Measurements from ENCODE around the gene C10orf90.

Gene C10orf90

DNA sequence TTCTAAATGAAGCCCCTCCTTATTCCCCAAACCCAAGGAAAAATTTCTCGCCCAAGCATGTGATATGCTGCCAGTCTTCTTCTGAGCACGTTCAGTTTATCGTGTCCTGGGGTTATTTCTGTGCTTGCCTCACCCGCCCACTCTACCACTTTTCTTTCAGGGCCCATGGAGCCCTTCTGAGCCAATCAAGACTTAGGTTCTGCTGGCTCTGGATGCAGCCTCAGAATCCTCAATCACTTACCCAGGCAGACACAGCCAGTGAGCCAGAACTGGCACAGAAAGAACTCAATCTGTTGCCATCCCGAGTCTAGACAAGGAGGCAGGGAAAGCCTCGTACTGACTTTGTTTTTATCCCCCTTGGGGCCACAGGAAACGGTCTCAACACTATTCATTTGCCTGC, 34.2 kb upstream of the C10orf90 start:
- H4K20me1 ChIP-seq (ENCODE audit: insufficient read depth, low read length, poor library complexity, severe bottlenecking): no peaks in the 10 kb centered on the region
- H3K27me3 ChIP-seq (ENCODE audit: insufficient read depth, low read length, poor library complexity, severe bottlenecking): no peaks in the 10 kb centered on the region
- no peaks in the 10 kb centered on the region for H3K36me3 ChIP-seq (ENCODE audit: insufficient read depth, low read length)
- H3K4me1 ChIP-seq (ENCODE audit: insufficient read depth, low read length, poor library complexity, severe bottlenecking): no peaks in the 10 kb centered on the region
- H3K4me2 ChIP-seq (ENCODE audit: low read depth, low read length, poor library complexity, severe bottlenecking): no peak overlapping the region
- no peak for TF ChIP-seq EZH2phosphoT487 (IDR thresholded peaks at IDR 0.05; ENCODE audit: borderline replicate concordance)
- TF ChIP-seq, protein P1, sequence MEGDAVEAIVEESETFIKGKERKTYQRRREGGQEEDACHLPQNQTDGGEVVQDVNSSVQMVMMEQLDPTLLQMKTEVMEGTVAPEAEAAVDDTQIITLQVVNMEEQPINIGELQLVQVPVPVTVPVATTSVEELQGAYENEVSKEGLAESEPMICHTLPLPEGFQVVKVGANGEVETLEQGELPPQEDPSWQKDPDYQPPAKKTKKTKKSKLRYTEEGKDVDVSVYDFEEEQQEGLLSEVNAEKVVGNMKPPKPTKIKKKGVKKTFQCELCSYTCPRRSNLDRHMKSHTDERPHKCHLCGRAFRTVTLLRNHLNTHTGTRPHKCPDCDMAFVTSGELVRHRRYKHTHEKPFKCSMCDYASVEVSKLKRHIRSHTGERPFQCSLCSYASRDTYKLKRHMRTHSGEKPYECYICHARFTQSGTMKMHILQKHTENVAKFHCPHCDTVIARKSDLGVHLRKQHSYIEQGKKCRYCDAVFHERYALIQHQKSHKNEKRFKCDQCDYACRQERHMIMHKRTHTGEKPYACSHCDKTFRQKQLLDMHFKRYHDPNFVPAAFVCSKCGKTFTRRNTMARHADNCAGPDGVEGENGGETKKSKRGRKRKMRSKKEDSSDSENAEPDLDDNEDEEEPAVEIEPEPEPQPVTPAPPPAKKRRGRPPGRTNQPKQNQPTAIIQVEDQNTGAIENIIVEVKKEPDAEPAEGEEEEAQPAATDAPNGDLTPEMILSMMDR (conservative IDR thresholded peaks at IDR 0.05; ENCODE audit: low read length): no peak
- no peaks in the 10 kb centered on the region for H3K9me2 ChIP-seq (replicated peaks; ENCODE audit: low read depth, low read length)
- H2AFZ ChIP-seq (ENCODE audit: low read length): no peak overlapping the region
- H3K9me3 ChIP-seq (ENCODE audit: insufficient read depth, low read depth, low read length): no peaks in the 10 kb centered on the region; the same call in 1 of the 2 replicates
- H3K4me3 ChIP-seq (ENCODE audit: low read length, poor library complexity, severe bottlenecking): no peak overlapping the region
- H3K9ac ChIP-seq (ENCODE audit: low read depth, low read length, poor library complexity, severe bottlenecking): no peak overlapping the region
- H3K79me2 ChIP-seq (ENCODE audit: insufficient read depth, low read length): no peaks in the 10 kb centered on the region
- no peaks in the 10 kb centered on the region for H3F3A ChIP-seq (ENCODE audit: low read depth)

DNA sequence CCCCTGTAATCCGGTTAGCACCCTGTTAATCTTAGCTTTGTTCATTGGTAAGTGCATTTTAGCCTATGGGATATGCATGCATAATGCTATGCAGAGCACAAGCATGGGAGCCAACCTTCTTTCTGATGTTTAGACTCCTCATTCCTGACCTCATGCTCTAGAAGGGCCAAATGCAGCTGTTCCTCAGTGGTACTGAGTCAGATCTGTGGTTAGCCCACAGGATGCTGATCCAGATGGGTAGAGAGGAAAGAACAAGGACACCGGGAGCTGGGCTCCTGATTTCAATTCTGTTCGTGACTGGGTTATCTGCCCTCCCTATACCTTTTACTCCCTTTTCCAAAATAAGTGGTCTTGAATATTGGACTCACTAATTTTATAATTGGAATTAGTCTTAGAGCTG, 31.7 kb upstream of the C10orf90 start:
- H2AFZ ChIP-seq (ENCODE audit: low read length): no peak overlapping the region
- no peaks in the 10 kb centered on the region for H3K27me3 ChIP-seq (ENCODE audit: insufficient read depth, low read length, poor library complexity, severe bottlenecking)
- H3K9me2 ChIP-seq (replicated peaks; ENCODE audit: low read depth, low read length): no peaks in the 10 kb centered on the region
- H4K20me1 ChIP-seq (ENCODE audit: insufficient read depth, low read length, poor library complexity, severe bottlenecking): no peaks in the 10 kb centered on the region
- no peak for TF ChIP-seq EZH2phosphoT487 (IDR thresholded peaks at IDR 0.05; ENCODE audit: borderline replicate concordance)
- TF ChIP-seq, protein P1 (conservative IDR thresholded peaks at IDR 0.05; ENCODE audit: low read length): no peak
- no peak overlapping the region for H3K4me3 ChIP-seq (ENCODE audit: low read length, poor library complexity, severe bottlenecking)
- no peak overlapping the region for H3K4me2 ChIP-seq (ENCODE audit: low read depth, low read length, poor library complexity, severe bottlenecking)
- H3K36me3 ChIP-seq (ENCODE audit: insufficient read depth, low read length): no peaks in the 10 kb centered on the region
- H3K9ac ChIP-seq (ENCODE audit: low read depth, low read length, poor library complexity, severe bottlenecking): no peak overlapping the region
- no peaks in the 10 kb centered on the region; the same call in 1 of the 2 replicates for H3K9me3 ChIP-seq (ENCODE audit: insufficient read depth, low read depth, low read length)
- no peaks in the 10 kb centered on the region for H3K4me1 ChIP-seq (ENCODE audit: insufficient read depth, low read length, poor library complexity, severe bottlenecking)
- no peaks in the 10 kb centered on the region for H3F3A ChIP-seq (ENCODE audit: low read depth)
- no peaks in the 10 kb centered on the region for H3K79me2 ChIP-seq (ENCODE audit: insufficient read depth, low read length)

DNA sequence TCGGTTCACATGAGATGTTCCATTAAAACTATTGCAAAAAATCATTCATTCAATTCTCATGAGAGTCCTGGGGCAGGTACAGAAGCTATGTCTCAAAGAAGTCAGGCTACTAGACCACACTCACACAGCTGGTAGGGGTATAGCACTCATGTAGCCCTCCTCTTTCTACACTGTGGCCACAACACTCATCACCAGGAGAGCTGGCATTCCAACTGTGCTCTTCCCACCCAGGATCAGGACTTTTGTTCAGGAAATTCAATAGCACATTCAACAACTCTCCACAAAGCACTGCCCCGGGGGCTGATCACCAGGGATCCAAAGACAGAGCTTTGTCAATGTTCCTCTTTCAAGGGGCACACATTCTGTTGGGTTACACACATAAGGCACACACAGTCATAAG, 31.0 kb upstream of the C10orf90 start:
- no peak for TF ChIP-seq EZH2phosphoT487 (IDR thresholded peaks at IDR 0.05; ENCODE audit: borderline replicate concordance)
- TF ChIP-seq, protein P1 (conservative IDR thresholded peaks at IDR 0.05; ENCODE audit: low read length): no peak
- H3K36me3 ChIP-seq (ENCODE audit: insufficient read depth, low read length): no peaks in the 10 kb centered on the region

More for the DNA sequence above, 31.0 kb upstream of the C10orf90 start:
- Histone ChIP-seq H3K4me3 (ENCODE audit: low read length, poor library complexity, severe bottlenecking) (no peak overlapping the region), H3K9me3 (ENCODE audit: insufficient read depth, low read depth, low read length) (no peaks in the 10 kb centered on the region; the same call in 1 of the 2 replicates), H3K9me2 (replicated peaks; ENCODE audit: low read depth, low read length) (no peaks in the 10 kb centered on the region), H3K79me2 (ENCODE audit: insufficient read depth, low read length) (no peaks in the 10 kb centered on the region), H3K4me2 (ENCODE audit: low read depth, low read length, poor library complexity, severe bottlenecking) (no peak overlapping the region), H4K20me1 (ENCODE audit: insufficient read depth, low read length, poor library complexity, severe bottlenecking) (no peaks in the 10 kb centered on the region), H2AFZ (ENCODE audit: low read length) (no peak overlapping the region), H3F3A (ENCODE audit: low read depth) (no peaks in the 10 kb centered on the region), H3K27me3 (ENCODE audit: insufficient read depth, low read length, poor library complexity, severe bottlenecking) (no peaks in the 10 kb centered on the region), H3K4me1 (ENCODE audit: insufficient read depth, low read length, poor library complexity, severe bottlenecking) (no peaks in the 10 kb centered on the region), H3K9ac (ENCODE audit: low read depth, low read length, poor library complexity, severe bottlenecking) (no peak overlapping the region)
